ES-I3 (cell line): ENCODE data around the gene MEIS2.

Experiments used
- H3K36me3 ChIP-seq: 2 replicates; pipeline ENCODE4 v1.6.1; 2013; ENCODE audit warnings: mild to moderate bottlenecking, low read length, control low read depth, moderate library complexity; ENCODE audit not compliant: insufficient read depth
- H3K4me1 ChIP-seq: 2 replicates; pipeline ENCODE4 v1.6.1; 2013; ENCODE audit warnings: mild to moderate bottlenecking, control low read depth, low read length; ENCODE audit not compliant: insufficient read depth
- H3K9ac ChIP-seq: 2 replicates; pipeline ENCODE4 v1.6.1; 2013; ENCODE audit warnings: low read depth, mild to moderate bottlenecking, low read length, moderate library complexity
- H3K9me3 ChIP-seq: 2 replicates; pipeline ENCODE4 v1.6.1; 2013; ENCODE audit warnings: mild to moderate bottlenecking, low read length, moderate library complexity; ENCODE audit not compliant: control insufficient read depth, insufficient read depth

MEIS2 gene

DNA sequence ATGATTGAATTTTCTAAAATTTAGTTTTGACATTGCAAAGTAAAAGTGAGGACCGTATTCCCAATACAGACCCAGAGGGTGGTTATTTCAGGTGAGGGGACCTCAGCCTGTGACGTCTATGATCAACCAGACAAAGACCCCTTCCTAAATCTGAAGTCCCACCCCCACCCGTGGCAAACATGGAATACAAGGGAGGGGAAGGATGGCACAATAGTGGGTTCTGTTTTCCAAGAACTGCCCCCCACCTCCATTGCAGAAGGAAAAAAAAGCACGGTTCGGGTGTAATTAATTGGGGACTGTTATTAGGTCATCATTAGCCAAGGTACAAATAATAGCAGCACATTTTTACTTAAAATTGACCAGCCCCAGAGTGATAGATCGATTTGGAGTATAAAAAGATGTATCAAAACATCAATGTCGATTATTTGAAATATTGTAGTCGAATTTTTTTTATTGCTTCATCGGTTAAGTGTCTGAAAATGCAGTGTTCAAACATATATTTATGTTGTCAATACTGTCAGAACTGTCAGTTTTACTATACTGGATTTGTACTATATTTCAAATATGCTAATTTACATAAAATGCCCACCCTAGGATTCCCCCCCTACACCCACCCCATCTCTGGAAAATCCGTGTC, 7.5 kb upstream of the MEIS2 start:
- H3K9ac ChIP-seq = peak overlapping the region; percentile 16; the same call in 1 of the 2 replicates
- no peaks in the 10 kb centered on the region for H3K9me3 ChIP-seq

DNA sequence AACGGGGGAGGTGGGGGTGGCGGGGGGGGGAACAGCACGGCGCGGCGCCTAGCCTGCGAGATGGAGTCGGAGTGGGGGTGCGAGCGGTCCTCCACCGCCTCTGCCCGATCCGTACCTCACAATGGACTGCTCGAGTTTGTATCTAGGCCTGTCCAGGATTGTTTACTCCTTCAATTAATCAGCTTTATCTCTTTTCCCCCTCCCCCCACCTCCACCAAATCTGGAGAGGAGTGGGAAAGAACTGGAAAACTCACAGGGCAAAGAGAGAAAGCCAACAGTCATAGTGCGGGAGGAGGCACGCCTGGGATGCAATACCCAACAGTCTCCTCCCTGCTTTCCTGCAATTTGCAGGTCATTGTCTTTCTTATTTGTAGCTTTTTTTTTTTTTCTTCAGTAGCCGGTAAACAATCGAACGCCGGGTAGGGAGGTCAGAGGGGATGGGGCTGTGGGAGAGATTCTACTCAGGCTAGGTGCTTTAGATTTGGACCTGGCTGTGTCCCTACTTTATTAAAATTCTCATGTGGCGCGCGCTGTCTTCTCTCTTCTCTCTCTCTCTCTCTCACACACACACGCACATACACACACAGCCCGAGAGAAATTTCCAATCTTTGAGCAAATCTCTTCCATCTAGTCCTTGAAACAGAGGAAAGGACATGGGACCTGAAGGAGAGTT, 6.9 kb upstream of the MEIS2 start:
- Histone ChIP-seq H3K9me3 (no peaks in the 10 kb centered on the region), H3K4me1 (peaks cover 13% of the 10 kb centered on the region), H3K9ac (peak overlapping the region; percentile 29; the same call in 1 of the 2 replicates)

More for the DNA sequence above, 7.5 kb upstream of the MEIS2 start:
- Histone ChIP-seq H3K36me3 (no peaks in the 10 kb centered on the region), H3K4me1 (peaks cover 13% of the 10 kb centered on the region)

DNA sequence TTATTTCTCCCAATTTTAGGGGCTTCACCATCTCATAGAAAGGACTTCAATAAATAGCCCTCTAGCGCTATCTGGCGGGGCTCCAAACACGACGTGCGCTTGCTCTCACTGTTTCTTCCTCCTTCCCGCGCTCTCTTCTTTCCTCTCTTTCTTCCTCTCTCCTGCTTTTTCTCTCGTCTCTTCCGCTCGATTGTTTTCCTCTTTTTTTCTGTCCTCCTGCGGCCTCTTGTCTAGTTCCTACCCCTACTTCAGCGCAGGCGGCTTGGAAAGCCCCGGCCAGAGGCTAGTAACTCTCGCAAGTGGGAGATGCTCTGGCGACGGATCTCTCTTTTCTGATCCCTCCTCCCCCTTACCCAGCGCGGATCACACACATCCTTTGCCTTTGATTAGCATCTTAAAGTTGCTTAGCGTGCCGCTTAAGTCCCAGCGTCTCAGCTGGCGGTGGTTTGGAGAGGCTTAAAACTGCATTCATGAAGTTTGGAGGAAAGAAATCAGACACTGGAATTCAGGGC, 6.2 kb upstream of the MEIS2 start:
- H3K9me3 ChIP-seq = no peaks in the 10 kb centered on the region
- peaks cover 13% of the 10 kb centered on the region for H3K4me1 ChIP-seq
- H3K9ac ChIP-seq = peak overlapping the region; percentile 14; the same call in 1 of the 2 replicates
- H3K36me3 ChIP-seq = no peaks in the 10 kb centered on the region

More for the DNA sequence above, 6.9 kb upstream of the MEIS2 start:
- no peaks in the 10 kb centered on the region for H3K36me3 ChIP-seq

DNA sequence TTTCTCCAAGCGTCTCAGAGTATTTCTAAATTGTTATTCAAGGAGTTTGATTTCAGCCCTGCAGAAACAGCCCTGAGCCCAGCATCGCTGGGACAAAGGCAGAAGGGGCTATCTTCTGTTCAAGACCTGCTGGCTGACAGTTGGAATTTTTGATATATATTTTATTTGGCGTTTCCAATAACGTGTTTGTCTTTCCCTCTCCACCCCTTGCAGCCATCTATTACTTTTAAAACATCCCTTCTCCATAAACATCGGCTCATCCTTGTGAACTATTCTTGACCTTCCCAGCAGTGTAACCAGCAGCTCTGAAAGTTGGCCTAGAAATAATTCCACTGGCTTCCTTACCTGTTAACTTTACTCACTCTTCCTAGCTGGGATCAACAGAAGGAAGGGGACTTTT, 5.5 kb upstream of the MEIS2 start:
- Histone ChIP-seq H3K9me3 (no peaks in the 10 kb centered on the region), H3K9ac (no peak overlapping the region), H3K36me3 (no peaks in the 10 kb centered on the region), H3K4me1 (peaks cover 13% of the 10 kb centered on the region)

DNA sequence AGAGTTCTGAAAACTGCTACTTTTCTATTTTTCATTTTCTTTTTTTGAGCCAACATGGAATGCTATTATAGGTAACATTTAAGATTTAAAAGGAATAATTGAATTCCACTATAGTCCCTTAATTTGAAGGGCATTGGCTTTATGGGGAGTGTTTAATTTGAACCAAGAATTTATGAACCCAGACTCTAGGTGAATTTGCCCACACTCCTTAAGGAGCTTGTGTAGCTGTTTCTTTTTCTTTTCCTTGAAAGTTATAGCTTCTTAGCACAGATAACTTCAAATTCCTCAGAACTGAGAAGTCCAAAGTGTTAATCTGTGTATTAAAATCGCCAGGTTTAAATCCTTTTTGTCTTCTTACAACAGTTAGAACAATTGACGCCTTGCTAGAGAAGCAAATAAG, 4.7 kb upstream of the MEIS2 start:
- no peak overlapping the region for H3K9ac ChIP-seq
- H3K9me3 ChIP-seq = no peaks in the 10 kb centered on the region
- H3K36me3 ChIP-seq = no peaks in the 10 kb centered on the region
- peaks cover 13% of the 10 kb centered on the region for H3K4me1 ChIP-seq

DNA sequence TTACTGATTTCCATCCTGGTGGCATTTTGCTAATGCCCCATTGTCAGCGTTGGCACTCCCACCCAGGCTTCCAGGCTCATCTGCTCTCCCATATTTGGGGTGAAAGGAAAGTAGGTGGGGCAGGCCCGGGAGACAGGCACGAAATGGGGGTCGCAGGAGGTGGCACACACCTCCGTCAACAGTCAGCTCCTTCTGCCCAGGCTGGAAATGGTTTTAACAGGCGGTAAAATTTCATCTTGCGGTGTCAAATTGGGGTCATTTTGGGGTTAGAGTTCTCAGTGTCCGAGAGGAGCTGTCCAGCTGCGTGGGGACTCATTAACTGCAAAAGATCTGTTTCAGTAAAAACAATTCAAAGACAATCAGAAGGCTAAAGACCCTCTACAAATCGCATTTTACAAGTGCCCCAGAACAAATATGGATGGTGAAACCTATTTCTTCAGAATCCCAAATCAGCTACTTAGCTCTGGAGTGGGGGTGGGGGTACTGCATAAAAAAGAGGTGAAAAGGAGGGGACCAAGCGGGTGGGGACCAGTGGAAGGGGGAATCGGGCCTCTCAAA, 4.2 kb upstream of the MEIS2 start:
- Histone ChIP-seq H3K9me3 (no peaks in the 10 kb centered on the region), H3K36me3 (no peaks in the 10 kb centered on the region), H3K4me1 (peaks cover 13% of the 10 kb centered on the region), H3K9ac (no peak overlapping the region)

DNA sequence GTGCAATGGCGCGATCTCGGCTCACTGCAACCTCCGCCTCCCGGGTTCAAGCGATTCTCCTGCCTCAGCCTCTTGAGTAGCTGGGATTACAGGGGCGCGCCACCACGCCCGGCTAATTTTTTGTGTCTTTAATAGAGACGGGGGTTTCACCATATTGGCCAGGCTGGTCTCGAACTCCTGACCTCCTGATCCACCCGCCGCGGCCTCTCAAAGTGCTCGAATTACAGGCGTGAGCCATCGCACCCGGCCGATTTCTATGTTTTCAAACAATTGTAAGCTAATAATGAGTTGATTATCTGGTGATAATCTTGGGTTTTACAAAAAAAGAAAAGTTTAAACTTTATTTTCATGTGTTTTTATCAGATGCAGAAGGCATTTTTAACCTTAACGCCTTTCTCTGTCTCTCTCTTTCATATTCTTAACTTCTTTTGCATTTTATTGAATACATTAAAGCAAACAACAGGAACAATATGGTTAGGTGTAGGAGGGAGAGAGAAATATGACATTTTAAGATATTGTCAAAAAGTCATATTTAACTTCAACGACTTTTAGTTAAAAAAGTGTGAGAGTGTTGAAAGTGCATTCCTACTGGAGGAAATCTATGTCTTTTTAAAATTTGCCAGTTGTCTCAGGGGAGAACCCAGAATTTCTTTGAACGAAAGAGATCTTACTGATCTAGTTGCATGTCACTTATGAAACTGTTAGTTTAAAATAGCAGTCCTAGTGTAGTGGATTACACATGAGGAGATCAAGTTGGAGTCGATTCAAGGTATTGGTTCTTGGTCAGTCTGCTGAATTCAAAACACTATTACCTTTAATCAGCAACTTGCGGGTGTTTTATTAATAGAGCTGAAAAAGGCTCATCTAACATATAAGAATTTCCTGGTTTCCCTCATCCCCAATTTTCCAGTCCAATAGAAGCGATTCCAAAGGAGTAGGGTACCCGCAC, 3.4 kb upstream of the MEIS2 start:
- no peaks in the 10 kb centered on the region for H3K9me3 ChIP-seq
- H3K36me3 ChIP-seq = no peaks in the 10 kb centered on the region
- no peak overlapping the region for H3K9ac ChIP-seq
- H3K4me1 ChIP-seq = peaks cover 10% of the 10 kb centered on the region

DNA sequence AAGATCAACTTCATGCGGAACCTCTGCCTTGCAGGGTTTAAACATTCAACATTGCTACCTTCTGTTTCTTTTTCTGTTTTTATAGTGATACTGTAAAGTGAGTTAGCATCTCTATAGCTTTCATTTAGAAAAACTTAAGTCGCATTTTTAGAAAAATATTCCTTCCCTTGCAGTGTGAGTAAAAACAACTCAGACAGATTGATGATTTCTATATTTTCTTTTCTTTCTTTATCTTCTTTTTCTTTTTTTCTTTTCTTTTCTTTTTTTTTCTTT, 2.8 kb upstream of the MEIS2 start:
- peak overlapping the region; percentile 51; the same call in 1 of the 2 replicates for H3K9ac ChIP-seq
- no peaks in the 10 kb centered on the region for H3K36me3 ChIP-seq
- H3K4me1 ChIP-seq = peaks cover 10% of the 10 kb centered on the region
- no peaks in the 10 kb centered on the region for H3K9me3 ChIP-seq

DNA sequence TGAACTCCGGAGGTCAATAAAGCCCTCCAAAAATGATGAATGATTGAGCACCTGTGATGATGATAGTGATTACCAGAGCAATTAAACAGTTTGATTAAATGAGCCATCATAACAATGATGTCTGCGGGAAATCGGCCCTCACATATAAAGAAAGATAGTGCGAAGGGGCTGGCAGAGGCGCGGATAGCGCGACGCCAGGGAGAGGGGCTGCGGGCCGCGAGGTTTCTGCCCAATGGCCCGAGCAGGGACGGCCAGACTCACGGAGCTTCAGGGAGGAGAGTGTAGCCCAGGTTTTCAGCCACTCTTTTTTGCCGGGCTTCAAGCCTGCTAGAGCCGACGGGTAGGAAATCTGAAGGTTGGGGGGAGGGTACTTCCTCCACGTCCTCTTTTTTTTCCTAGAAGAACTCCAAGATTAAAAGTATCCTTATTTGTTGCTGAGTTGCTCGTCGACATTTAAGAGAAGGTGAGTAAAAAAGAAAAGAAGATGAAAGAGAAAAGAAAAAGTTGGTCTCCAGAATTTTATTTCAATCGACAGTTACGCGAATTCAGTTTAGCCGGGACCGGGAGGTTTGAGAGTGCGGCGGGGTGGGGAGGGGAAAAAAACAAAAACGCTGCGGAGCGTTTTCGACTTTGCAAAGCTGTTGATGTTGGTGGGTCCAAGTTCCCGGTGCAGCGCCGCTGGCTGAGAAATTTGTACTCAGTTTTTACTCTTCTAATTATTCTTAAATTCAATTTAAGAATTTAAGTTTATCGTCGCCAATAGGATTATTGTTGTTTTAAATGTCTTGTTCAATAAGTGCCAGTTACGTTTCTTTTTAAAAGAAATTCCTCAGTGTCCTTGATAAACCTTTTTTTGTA, 2.2 kb upstream of the MEIS2 start:
- peaks cover 10% of the 10 kb centered on the region for H3K4me1 ChIP-seq
- H3K9ac ChIP-seq = peak overlapping the region; percentile 51; the same call in 1 of the 2 replicates
- H3K9me3 ChIP-seq = no peaks in the 10 kb centered on the region
- H3K36me3 ChIP-seq = no peaks in the 10 kb centered on the region

DNA sequence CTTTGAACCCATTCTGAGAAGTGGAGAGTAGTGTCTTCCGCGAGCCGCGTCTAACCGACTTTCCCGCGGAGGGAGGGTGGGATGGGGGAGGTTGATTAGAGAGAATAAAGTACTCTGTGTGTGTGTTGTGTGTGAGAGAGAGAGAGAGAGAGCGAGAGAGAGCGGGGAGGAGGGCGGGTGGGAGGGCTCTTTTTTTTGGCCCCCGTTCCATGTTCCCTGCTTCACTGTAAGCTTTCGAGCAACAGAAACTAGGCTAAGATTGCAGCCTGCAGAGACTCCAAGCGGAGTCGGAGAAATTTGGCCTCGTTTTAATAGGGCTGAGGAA, 1.6 kb upstream of the MEIS2 start:
- Histone ChIP-seq H3K4me1 (peaks cover 12% of the 10 kb centered on the region), H3K36me3 (no peaks in the 10 kb centered on the region), H3K9ac (peak overlapping the region; percentile 83; the same call in 1 of the 2 replicates), H3K9me3 (no peaks in the 10 kb centered on the region)

DNA sequence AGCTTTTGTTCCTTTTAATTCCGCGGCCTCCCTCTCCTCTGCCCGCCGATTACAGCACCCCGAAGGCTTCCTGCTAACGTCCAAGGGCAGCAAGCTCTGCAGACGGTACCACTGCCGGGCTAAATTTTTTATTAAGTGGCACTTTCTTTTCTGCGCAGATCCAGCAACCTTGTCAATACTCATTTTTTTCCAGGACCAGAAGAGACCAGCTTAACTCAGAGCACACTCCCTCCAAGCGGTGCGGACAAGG, 542 bp upstream of the MEIS2 start:
- Histone ChIP-seq H3K4me1 (peaks cover 14% of the 10 kb centered on the region), H3K9ac (peak overlapping the region; percentile 83; the same call in 1 of the 2 replicates), H3K36me3 (no peaks in the 10 kb centered on the region), H3K9me3 (no peaks in the 10 kb centered on the region)

DNA sequence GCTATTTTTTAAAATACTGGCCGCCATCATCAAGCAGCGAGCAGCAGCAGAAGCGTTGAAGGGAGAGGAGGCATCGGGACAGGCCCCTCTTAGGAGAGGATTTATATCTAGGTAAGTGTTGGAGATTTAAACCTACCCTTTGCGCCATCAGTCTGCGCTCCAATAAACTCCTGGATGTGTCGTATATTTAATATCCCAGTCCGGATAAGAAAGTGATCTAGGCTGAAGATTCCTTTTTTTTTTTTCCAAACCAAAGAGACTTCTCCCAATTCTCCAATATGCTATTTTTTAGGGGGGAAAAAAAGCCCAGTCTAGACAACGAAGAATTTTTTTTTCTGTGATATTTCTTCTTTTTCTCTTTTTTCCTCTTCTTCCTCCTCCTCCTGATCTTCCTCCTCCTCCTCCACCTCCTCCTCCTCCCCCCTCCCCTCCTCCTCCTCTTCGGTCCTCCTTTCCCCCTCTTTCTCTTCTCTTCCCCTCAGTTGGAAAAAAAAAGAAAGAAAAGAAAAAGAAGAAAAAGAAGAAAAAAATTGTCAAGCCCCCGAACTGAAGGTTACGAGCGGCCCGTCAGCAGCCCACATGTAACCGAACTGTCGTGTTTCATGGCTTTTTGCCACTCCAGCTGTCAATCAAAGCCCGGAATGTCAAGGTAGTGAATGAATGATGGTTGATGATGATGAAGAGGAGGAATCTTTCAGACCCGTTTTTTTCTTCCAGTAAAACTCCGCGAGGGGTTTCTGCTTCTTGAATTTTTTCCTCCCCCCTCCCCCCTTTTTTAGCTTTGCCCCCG, 835 bp downstream of the MEIS2 start:
- Histone ChIP-seq H3K9ac (peak overlapping the region; percentile 79; the same call in 1 of the 2 replicates), H3K36me3 (no peaks in the 10 kb centered on the region), H3K9me3 (no peaks in the 10 kb centered on the region), H3K4me1 (peaks cover 14% of the 10 kb centered on the region)
